HUES64 (cell line): ENCODE measurements around the gene SRPX.

Experiments used
- H3K27ac ChIP-seq: 2 replicates; pipeline ENCODE4 v1.7.0; 2013; ENCODE audit warnings: low read depth, low read length, inconsistent platforms
- H3K27me3 ChIP-seq: 2 replicates; pipeline ENCODE4 v1.6.1; 2013; ENCODE audit warnings: mild to moderate bottlenecking, low read length; ENCODE audit not compliant: insufficient read depth
- H3K36me3 ChIP-seq: 2 replicates; pipeline ENCODE4 v1.6.1; 2013; ENCODE audit warnings: mild to moderate bottlenecking, low read length; ENCODE audit not compliant: insufficient read depth
- H3K4me1 ChIP-seq: 2 replicates; pipeline ENCODE4 v1.6.1; 2013; ENCODE audit warnings: mild to moderate bottlenecking, low read length, moderate library complexity; ENCODE audit not compliant: insufficient read depth
- H3K4me3 ChIP-seq: 2 replicates; pipeline ENCODE4 v1.5.1; 2013; ENCODE audit warnings: mild to moderate bottlenecking, low read length, moderate library complexity
- H3K9ac ChIP-seq: 2 replicates; pipeline ENCODE4 v1.6.1; 2013; ENCODE audit warnings: mild to moderate bottlenecking, low read depth, low read length
- H3K9me3 ChIP-seq: 2 replicates; pipeline ENCODE4 v1.6.1; 2013; ENCODE audit warnings: low read depth, low read length; ENCODE audit not compliant: insufficient read depth
- WGBS: fragments of 150-250, 120-280 bp; methylation state at CpG from one replicate; pipeline ENCODE4 v1.1.7; 2013; ENCODE audit warnings: missing lambda C conversion rate; 5-methylcytosine and 5-hydroxymethylcytosine counted together

Gene SRPX

GRCh38 chrX:38165023-38165422 is 55.6 kb downstream of the SRPX start:
- Histone ChIP-seq H3K9me3 (no peaks in the 10 kb centered on the region), H3K4me1 (no peaks in the 10 kb centered on the region), H3K9ac (no peak overlapping the region), H3K27me3 (no peaks in the 10 kb centered on the region), H3K27ac (no peak overlapping the region), H3K4me3 (no peak overlapping the region), H3K36me3 (no peaks in the 10 kb centered on the region)
- whole genome bisulfite sequencing: 100% methylated on average over 1 of the region's 1 CpG

- H3K9me3 ChIP-seq: no peaks in the 10 kb centered on the region
- H3K27me3 ChIP-seq: no peaks in the 10 kb centered on the region
- H3K27ac ChIP-seq: no peak overlapping the region
Measured at GRCh38 chrX:38163193-38163592, 57.5 kb downstream of the SRPX start.

DNA sequence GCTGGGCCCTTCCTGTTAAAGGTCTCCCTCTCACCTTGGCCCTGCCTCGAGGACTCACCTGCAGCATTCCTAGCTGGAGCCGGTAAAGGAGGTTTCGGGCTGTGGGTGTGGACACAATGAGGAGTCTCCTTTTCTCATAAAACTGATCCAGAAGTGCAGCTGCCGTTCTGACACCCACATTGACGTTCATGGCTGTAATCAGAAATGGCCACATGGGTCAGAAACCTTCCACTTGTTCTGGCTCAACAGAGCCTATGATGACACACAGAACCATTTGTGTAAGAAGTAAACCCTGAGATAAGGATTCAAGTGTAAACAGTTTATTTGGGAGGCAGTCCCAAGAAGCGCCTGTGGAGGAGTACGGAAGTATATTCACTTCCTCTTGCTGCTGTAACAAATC is 63.8 kb downstream of the SRPX start:
- Histone ChIP-seq H3K9me3 (no peaks in the 10 kb centered on the region), H3K36me3 (no peaks in the 10 kb centered on the region), H3K4me3 (no peak overlapping the region), H3K4me1 (no peaks in the 10 kb centered on the region), H3K27me3 (no peaks in the 10 kb centered on the region), H3K9ac (no peak overlapping the region), H3K27ac (no peak overlapping the region)
- 87% methylated on average over 7 of the region's 7 CpGs for WGBS

More at GRCh38 chrX:38163193-38163592, 57.5 kb downstream of the SRPX start:
- H3K9ac ChIP-seq: no peak overlapping the region
- no peaks in the 10 kb centered on the region for H3K36me3 ChIP-seq
- no peak overlapping the region for H3K4me3 ChIP-seq
- H3K4me1 ChIP-seq: no peaks in the 10 kb centered on the region

DNA sequence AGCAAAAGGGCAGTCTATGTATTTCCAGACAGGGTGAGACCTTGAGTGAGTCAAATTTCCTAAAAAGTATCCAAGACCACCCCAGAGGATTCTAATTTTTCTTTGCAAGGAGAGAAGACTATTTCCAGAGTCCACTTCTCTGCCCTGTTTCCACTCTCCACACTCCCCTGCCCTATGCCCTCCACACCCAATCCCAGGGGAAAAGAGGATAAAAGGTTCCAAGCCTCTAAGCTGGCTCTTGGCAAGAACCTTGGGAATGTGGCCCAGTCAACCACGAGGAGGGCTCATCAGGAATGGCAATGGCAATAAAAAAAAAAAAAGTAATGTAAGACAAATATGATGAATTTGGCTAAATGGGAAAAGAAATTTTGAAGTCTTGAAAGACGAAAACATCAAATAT is 65.9 kb downstream of the SRPX start:
- Histone ChIP-seq H3K9ac (no peak overlapping the region), H3K9me3 (no peaks in the 10 kb centered on the region), H3K27me3 (no peaks in the 10 kb centered on the region), H3K4me3 (no peak overlapping the region), H3K27ac (no peak overlapping the region), H3K36me3 (no peaks in the 10 kb centered on the region), H3K4me1 (no peaks in the 10 kb centered on the region; the same call in 1 of the 2 replicates)
- WGBS: 84% methylated on average over 1 of the region's 2 CpGs

DNA sequence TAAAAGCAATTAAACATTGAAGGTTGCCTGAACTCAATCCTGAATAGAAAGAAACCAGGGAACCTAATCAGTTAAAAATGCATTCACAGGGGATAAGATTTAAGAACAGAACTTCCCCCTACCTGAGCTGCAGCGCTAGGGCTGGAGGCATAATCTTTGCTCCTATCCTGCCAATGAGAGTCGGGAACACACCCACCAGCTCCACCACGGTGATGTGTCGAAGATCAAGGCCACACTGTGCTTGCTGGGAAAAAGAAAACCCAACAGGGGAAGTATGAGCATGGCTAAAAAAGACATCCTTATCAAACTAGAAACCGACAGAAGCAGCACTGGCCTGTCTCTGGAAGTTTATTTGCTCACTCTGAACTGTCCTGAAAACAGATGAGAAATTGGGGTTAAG is 66.3 kb downstream of the SRPX start:
- no peaks in the 10 kb centered on the region for H3K36me3 ChIP-seq
- 87% methylated on average over 4 of the region's 5 CpGs for WGBS
- no peaks in the 10 kb centered on the region; the same call in 1 of the 2 replicates for H3K4me1 ChIP-seq
- H3K9ac ChIP-seq: no peak overlapping the region
- H3K4me3 ChIP-seq: no peak overlapping the region
- H3K27me3 ChIP-seq: no peaks in the 10 kb centered on the region
- H3K9me3 ChIP-seq: no peaks in the 10 kb centered on the region
- no peak overlapping the region for H3K27ac ChIP-seq

DNA sequence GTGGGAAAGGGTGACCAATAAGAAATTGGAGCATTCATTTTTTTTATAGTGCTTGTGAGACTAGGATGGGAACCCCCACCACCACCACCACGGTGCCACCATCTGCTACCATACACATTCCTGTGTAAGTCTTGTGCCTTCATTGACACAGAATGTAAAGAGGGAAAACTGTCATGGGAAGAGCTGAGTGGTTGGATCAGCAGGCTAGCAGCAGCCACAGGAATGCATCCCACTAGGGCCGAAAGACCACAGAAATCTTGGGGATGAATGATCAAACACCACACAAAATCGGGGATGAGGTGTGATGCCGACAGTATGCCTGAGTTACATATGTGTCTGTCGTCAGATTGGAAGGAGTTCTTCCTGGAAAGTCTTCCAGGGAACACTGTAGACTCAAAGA is 69.2 kb downstream of the SRPX start:
- no peaks in the 10 kb centered on the region for H3K9me3 ChIP-seq
- no peaks in the 10 kb centered on the region for H3K36me3 ChIP-seq
- H3K27me3 ChIP-seq: no peaks in the 10 kb centered on the region
- WGBS: 89% methylated on average over 4 of the region's 5 CpGs
- no peak overlapping the region for H3K27ac ChIP-seq
- H3K4me3 ChIP-seq: no peak overlapping the region
- H3K4me1 ChIP-seq: no peaks in the 10 kb centered on the region; the same call in 1 of the 2 replicates
- H3K9ac ChIP-seq: no peak overlapping the region

DNA sequence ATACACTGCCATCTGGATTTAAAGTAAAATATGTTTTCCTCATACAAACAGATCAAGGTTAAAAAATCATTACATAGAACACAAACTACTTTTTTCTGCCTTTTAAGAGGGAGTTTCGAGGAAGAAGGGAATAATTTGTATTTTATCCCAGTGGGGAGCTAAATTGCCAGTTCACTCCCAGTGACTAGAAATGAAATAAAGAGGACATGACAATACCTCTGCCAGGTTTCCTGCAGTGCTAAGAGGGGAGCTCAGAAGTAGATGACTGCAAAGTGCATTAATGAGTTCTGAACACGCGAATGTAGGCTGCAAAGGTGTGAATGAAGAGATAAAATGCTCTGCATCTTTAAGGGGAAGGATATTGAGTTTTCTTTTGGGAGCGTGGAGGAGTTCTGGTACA is 69.7 kb downstream of the SRPX start:
- no peak overlapping the region for H3K27ac ChIP-seq
- H3K36me3 ChIP-seq: no peaks in the 10 kb centered on the region
- H3K9me3 ChIP-seq: no peaks in the 10 kb centered on the region
- 80% methylated on average over 4 of the region's 4 CpGs for WGBS
- H3K4me1 ChIP-seq: no peaks in the 10 kb centered on the region; the same call in 1 of the 2 replicates
- H3K9ac ChIP-seq: no peak overlapping the region
- H3K4me3 ChIP-seq: no peak overlapping the region
- no peaks in the 10 kb centered on the region for H3K27me3 ChIP-seq

GRCh38 chrX:38149016-38149415 is 71.7 kb downstream of the SRPX start:
- no peak overlapping the region for H3K4me3 ChIP-seq
- no peak overlapping the region for H3K9ac ChIP-seq
- H3K9me3 ChIP-seq: no peaks in the 10 kb centered on the region
- no peak overlapping the region for H3K27ac ChIP-seq
- no peaks in the 10 kb centered on the region for H3K36me3 ChIP-seq
- no peaks in the 10 kb centered on the region for H3K27me3 ChIP-seq
- no peaks in the 10 kb centered on the region; the same call in 1 of the 2 replicates for H3K4me1 ChIP-seq
- 95% methylated on average over 2 of the region's 2 CpGs for WGBS

GRCh38 chrX:38142610-38143009 is 78.1 kb downstream of the SRPX start:
- Histone ChIP-seq H3K9me3 (no peaks in the 10 kb centered on the region), H3K4me1 (no peaks in the 10 kb centered on the region), H3K9ac (no peak overlapping the region), H3K4me3 (no peak overlapping the region), H3K27ac (no peak overlapping the region), H3K36me3 (no peaks in the 10 kb centered on the region), H3K27me3 (no peaks in the 10 kb centered on the region)
- 64% methylated on average over 1 of the region's 1 CpG for WGBS

DNA sequence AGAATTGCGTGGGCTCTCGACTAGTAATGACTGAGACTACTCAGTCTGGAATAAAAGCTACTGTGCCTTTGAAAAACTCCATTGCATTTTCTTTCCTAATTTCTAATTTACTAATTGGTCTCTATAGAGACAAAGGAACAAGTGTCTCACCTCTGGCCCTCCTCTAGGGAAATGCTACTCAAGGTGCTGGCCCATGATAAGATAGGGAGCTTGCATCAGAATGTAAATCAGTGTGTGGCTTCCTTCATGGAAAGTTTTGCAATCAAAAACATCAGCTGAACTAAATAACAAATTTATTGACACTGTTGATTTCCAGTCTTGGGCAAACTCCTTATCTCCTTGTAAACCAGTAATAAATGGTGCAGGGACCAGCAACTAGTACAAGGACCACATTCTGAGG is 81.8 kb downstream of the SRPX start:
- 86% methylated on average over 2 of the region's 2 CpGs for WGBS

GRCh38 chrX:38138157-38138891 is 82.3 kb downstream of the SRPX start:
- Histone ChIP-seq H3K27ac (no peak overlapping the region), H3K27me3 (no peaks in the 10 kb centered on the region), H3K4me3 (no peak overlapping the region), H3K9me3 (no peaks in the 10 kb centered on the region), H3K36me3 (no peaks in the 10 kb centered on the region), H3K9ac (no peak overlapping the region), H3K4me1 (no peaks in the 10 kb centered on the region)
- no CpG with 5 or more reads among the region's 2 CpGs for WGBS

More for the DNA sequence above, 81.8 kb downstream of the SRPX start:
- H3K4me1 ChIP-seq: no peaks in the 10 kb centered on the region
- no peak overlapping the region for H3K9ac ChIP-seq
- no peaks in the 10 kb centered on the region for H3K36me3 ChIP-seq
- H3K27ac ChIP-seq: no peak overlapping the region
- H3K4me3 ChIP-seq: no peak overlapping the region
- no peaks in the 10 kb centered on the region for H3K9me3 ChIP-seq
- no peaks in the 10 kb centered on the region for H3K27me3 ChIP-seq

DNA sequence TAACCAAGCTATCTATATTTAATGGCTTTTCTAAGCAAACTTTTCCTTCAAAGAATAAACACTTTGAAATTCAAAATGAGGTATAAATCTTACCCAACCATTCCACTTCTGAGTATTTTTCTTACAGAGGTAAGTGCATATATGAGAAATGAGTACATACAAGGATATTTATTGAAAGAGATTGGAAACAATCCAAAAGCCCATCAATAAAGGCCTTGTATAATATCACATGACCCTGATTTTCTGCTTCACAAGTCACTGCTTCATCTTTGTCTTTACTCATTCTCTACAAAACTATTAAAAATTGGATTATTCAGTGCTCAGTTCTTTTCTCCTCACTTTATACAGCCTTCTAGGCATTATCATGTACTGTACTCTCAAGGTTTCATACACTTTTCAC is 91.3 kb downstream of the SRPX start:
- no peaks in the 10 kb centered on the region for H3K4me1 ChIP-seq
- H3K9me3 ChIP-seq: no peaks in the 10 kb centered on the region
- H3K27ac ChIP-seq: no peak overlapping the region
- no peaks in the 10 kb centered on the region for H3K27me3 ChIP-seq
- H3K9ac ChIP-seq: no peak overlapping the region
- no peak overlapping the region for H3K4me3 ChIP-seq
- no peaks in the 10 kb centered on the region for H3K36me3 ChIP-seq
